Ishikawa (cell line): Measurements from ENCODE around the gene LRRC49.

Experiments
- CEBPB ChIP-seq: IDR thresholded peaks from 2 replicates; pipeline ENCODE4 v1.6.1; 2012
- CREB1 ChIP-seq: IDR thresholded peaks from 2 replicates; pipeline ENCODE4 v1.6.1; 2012; ENCODE audit warnings: low read depth
- EGR1 ChIP-seq: IDR thresholded peaks from 2 replicates; pipeline ENCODE4 v1.6.1; 2012
- EP300 ChIP-seq: IDR thresholded peaks from 2 replicates; pipeline ENCODE4 v1.6.1; 2012; ENCODE audit warnings: borderline replicate concordance
- FOXM1 ChIP-seq: IDR thresholded peaks from 2 replicates; pipeline ENCODE4 v1.6.1; 2012; ENCODE audit warnings: low read depth, borderline replicate concordance
- NFIC ChIP-seq: IDR thresholded peaks from 2 replicates; pipeline ENCODE4 v1.6.1; 2012
- RAD21 ChIP-seq: IDR thresholded peaks from 2 replicates; pipeline ENCODE4 v1.6.1; 2012; ENCODE audit warnings: low read depth
- REST ChIP-seq: IDR thresholded peaks from 2 replicates; pipeline ENCODE4 v1.6.1; 2012; ENCODE audit warnings: low read depth, mild to moderate bottlenecking
- TAF1 ChIP-seq: IDR thresholded peaks from 2 replicates; pipeline ENCODE4 v1.6.1; 2012; ENCODE audit warnings: low read depth, mild to moderate bottlenecking
- TEAD4 ChIP-seq: IDR thresholded peaks from 2 replicates; pipeline ENCODE4 v1.6.1; 2012
- YY1 ChIP-seq: IDR thresholded peaks from 2 replicates; pipeline ENCODE4 v1.6.1; 2012; ENCODE audit warnings: low read depth
- ZBTB7A ChIP-seq: IDR thresholded peaks from 2 replicates; pipeline ENCODE4 v1.6.1; 2012; ENCODE audit warnings: low read depth

DNA sequence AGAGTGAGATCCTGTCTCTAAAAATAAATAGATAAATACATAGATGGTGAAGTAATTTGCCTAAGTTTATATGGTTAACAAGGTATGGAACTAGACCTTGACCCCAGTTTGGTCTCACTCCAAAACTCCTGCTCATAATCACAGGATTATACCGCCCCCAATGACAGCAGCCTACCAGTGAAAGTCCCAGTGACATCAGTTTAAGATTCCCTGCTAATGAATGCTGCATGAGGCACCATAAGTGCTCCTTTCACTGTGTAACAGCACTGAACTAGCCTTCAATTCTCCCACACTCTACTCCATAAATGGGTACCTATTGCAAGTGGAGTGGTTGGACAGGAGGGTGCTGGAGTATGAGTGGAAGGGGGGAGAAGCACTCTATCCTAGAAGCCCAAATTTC lies 199.0 kb downstream of the LRRC49 start:
- TF ChIP-seq RAD21 (no peak), YY1 (no peak), FOXM1 (no peak), CREB1 (no peak), ZBTB7A (no peak), EGR1 (no peak), TEAD4 (no peak), EP300 (no peak), TAF1 (no peak), CEBPB (no peak), REST (no peak), NFIC (no peak)
